ENCODE data around the gene SH3RF3. TPM values are rescaled to one million over a fixed set of nuclear protein-coding genes. Genes with fewer than 3 reads are reported as not detected.

Gene SH3RF3
- total and polyA plus RNA-seq, 2 of the 13 experiments (the other 11 are each of a cell fraction or from before 2014, with no cell fraction given) = 0.04 TPM; not detected in 1

- H3K79me2 ChIP-seq (ENCODE audit: insufficient read depth, low read length) = no peaks in the 10 kb centered on the region
- no peaks in the 10 kb centered on the region for H3K9me3 ChIP-seq (ENCODE audit: low read length)
- no peak for DNase-seq (ENCODE audit: low spot score)
- WGBS (ENCODE audit: low lambda C conversion rate) = 32% methylated on average over 6 of the region's 9 CpGs
- H3K27me3 ChIP-seq (ENCODE audit: control insufficient read depth in 1 of 2, insufficient read depth in 2 of 2, low read length in 2 of 2) = peaks cover 0 to 26% of the 10 kb centered on the region in 2 experiments; a peak in 4 of 5 replicates
- ChIA-PET POLR2A (no interaction called here), CTCF (ENCODE audit: low intra/inter-chr PET ratio, low total read pairs) (no interaction called here)
- no peak overlapping the region for H2AFZ ChIP-seq (ENCODE audit: low read length)
- H3K4me2 ChIP-seq (ENCODE audit: low read depth, low read length) = no peak overlapping the region
- no peak; the same call in 2 of the 3 replicates for ATAC-seq
- in situ Hi-C loops (cut with HindIII; ENCODE audit: extremely low pct_ligation_motif_present, low pct_unique_long_range_greater_than_20kb) = no loop called here
- no TSS peak for BruUV-seq (replicated peaks)
- no peak for FAIRE-seq
- no peaks in the 10 kb centered on the region for H3K36me3 ChIP-seq (replicated peaks in 1 of 2; ENCODE audit: control insufficient read depth in 1 of 2, insufficient read depth in 2 of 2, low read length in 2 of 2)
- H4K20me1 ChIP-seq (ENCODE audit: insufficient read depth, low read length) = no peaks in the 10 kb centered on the region
- H3K4me3 ChIP-seq (replicated peaks in 1 of 3; ENCODE audit: insufficient read depth in 1 of 3, low read depth in 2 of 3, low read length in 3 of 3) = no peak overlapping the region
- no peak overlapping the region for H3K27ac ChIP-seq (ENCODE audit: extremely low read length, insufficient read depth, low read length)
- H3K4me1 ChIP-seq (ENCODE audit: insufficient read depth, low read length) = no peaks in the 10 kb centered on the region
- no peak overlapping the region for H3K9ac ChIP-seq (ENCODE audit: insufficient read depth, low read depth, low read length)
- intact Hi-C loops (cut with micrococcal nuclease; ENCODE audit: unreplicated experiment) = no loop called here
- TF ChIP-seq ZSCAN9 (CRISPR knock-in tag; IDR thresholded peaks at IDR 0.05; ENCODE audit: borderline replicate concordance) (no peak), ZBTB14 (CRISPR knock-in tag; IDR thresholded peaks at IDR 0.05) (no peak), ATF3 (CRISPR knock-in tag; IDR thresholded peaks at IDR 0.05) (no peak), AGO2 (optimal IDR thresholded peaks at IDR 0.05; ENCODE audit: low read depth, low read length) (no peak), SMC3 (IDR thresholded peaks at IDR 0.05; ENCODE audit: low read length) (no peak), ELF3 (CRISPR knock-in tag; IDR thresholded peaks at IDR 0.05) (no peak), U2AF2 (IDR thresholded peaks at IDR 0.05; ENCODE audit: low read depth, low read length) (no peak), MAZ (IDR thresholded peaks at IDR 0.05; ENCODE audit: borderline replicate concordance, low read depth, low read length) (no peak), MAZ (CRISPR knock-in tag; IDR thresholded peaks at IDR 0.05; ENCODE audit: low read depth) (no peak), HIVEP1 (CRISPR knock-in tag; IDR thresholded peaks at IDR 0.05) (no peak), NR2F6 (IDR thresholded peaks at IDR 0.05) (no peak), NR2F6 (CRISPR knock-in tag; IDR thresholded peaks at IDR 0.05) (no peak), GMEB1 (CRISPR knock-in tag; IDR thresholded peaks at IDR 0.05; ENCODE audit: borderline replicate concordance) (no peak), CENPBD1 (CRISPR knock-in tag; IDR thresholded peaks at IDR 0.05; ENCODE audit: borderline replicate concordance, low read depth) (no peak), SAP130 (CRISPR knock-in tag; IDR thresholded peaks at IDR 0.05; ENCODE audit: low read depth) (no peak)
Observed at GRCh38 chr2:109344270-109344805, 215.3 kb downstream of the SH3RF3 start.
